ENCODE results near the gene LDLRAP1. TPM values are rescaled to one million over a fixed set of nuclear protein-coding genes. Genes with fewer than 3 reads are reported as not detected.
A peak's percentile ranks its signal among the peaks of the same experiment; 100 is the strongest.
"Not testable (repeated sequence)": the region's sequence is repeated elsewhere in the genome, so short reads cannot be mapped to it uniquely, and the experiment has no call there.

Gene LDLRAP1
- polyA plus RNA-seq, 5 donors: 17.5 to 26.8 (median 18.2) TPM

DNA sequence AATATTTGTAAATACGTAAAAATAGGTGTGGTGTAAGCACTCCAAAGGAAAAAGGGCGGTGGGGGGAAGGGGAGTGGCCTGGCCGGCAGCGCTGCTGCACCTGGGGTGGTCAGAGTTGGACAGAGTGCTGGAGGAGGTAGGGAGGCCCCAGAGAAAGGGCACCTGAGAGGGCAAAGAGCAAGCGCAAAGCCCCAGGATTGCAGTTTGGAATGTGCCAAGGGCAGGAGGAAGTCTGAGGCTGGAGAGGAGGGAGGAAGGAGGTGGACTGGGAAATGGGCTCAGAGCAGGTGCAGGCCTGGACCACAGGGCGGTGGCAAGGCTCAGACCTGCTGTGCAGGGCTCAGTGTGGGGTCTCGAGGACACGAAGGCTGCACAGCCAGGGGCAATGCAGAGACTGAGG is 30.6 kb downstream of the LDLRAP1 start:
- no peak for DNase-seq

GRCh38 chr1:25575191-25575590 is 31.8 kb downstream of the LDLRAP1 start:
- no peak for DNase-seq

- DNase-seq: no peak
These were observed 33.2 kb downstream of the LDLRAP1 start for GRCh38 chr1:25576459-25577133.

- no peak for DNase-seq
These were observed 33.9 kb downstream of the LDLRAP1 start for GRCh38 chr1:25577134-25577920.

DNA sequence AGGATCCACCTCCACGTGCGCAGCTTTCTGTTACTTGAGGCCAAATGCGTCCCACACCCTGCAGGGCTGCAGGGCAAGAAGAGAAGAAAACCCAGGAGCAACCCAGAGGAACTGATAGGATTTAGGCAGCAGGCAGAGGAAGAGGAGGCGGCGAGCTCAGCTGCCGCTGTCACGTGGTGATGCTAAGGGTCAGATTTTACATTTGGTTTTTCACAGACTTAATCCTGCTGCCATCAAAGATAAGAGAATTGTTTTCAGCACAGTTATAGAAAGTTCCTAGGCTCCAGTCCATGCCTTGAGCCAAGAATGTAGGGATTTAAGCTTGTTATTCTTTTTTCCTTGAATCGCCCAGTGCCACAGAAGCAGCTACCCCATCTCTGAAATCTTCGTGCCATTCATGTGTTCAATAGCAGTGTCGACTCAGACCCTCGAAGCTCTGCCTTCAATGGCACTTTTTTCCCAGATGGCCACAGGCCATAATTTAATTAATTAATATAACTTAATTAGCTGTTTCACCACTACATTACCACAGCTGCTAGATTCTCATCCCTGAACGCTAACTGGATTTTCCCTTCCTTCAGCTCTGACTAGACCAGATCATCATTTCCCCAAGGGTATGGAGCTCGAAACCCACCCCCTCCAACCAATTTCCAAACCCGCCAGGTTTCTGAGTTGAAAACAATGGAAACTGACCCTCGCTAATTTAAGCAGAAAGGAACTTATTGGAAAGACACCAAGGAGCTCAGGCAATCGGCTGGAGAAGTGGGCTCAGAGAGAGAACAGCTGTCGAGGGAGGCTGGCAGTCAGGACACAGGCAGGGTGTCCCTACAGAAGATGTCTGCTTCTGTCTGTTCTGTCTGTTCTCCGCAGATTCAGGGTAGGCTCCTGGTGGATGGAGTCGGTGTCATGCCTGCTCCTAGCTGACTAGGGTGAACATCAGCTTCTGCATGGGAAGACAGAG is 36.2 kb downstream of the LDLRAP1 start:
- peak; percentile 51 to 52 for DNase-seq

GRCh38 chr1:25580927-25581326 is 37.5 kb downstream of the LDLRAP1 start:
- DNase-seq: no peak

DNA sequence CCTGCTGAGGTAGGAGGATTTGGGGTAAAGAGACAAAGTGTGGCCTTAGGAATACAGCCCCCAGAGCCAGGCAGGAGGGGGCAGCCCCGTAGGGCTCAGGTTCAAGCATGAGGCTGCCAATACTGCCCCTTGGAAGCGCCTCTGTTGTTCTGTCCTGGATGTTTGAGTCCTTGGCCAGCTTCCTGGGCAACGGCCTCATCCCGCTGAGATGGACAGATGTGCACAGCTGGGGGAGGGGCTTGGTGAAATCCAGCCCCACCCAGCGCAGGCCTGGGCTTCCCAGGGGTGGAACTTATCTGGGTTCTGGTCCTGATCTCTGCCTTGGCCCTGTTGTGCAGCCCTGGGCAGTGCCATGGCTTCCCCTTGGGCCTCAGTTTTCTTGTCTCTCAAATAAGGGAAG is 38.4 kb downstream of the LDLRAP1 start:
- DNase-seq: no peak

DNA sequence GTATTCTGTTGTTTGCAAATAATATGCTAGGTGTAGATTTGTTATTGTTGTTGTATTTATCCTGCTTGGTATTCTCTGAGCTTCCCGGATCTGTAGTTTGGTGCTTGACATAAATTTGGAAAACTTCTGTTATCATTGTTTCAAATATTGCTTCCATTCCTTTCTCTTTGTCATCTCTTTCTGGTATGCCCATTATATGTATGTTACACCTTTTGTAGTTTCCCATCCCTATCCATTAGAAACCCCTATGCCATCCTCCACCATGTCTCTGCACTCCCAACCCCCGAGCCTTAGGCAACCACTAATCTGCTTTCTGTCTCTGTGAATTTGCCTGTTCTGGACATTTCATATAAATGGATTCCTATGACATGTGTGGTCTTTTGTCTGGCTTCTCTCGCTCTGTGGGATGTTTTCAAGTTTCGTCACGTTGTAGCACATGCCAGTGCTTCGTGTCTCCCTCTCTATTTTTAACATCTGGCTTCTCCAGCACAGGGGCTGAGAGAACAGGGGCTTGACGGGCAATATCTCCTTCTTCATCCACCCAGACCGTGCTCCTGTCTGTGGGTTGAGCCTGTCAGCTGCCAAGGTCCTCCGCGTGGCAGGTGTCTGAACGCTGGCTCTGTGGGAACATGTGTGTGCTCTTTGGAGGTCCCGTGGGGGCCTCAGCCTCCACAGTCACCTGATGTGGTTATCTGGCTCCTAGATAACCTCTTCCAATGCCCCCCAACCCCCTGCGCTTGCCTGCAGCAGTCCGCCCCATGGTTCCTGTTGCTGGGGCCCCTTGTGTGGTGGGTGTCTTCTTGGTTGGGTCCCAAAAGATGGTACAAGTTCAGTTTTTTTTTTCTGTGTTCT is 40.3 kb downstream of the LDLRAP1 start:
- no peak for DNase-seq

- DNase-seq: no peak
These were observed 42.8 kb downstream of the LDLRAP1 start for GRCh38 chr1:25586181-25586588.

- no peak for DNase-seq
These were observed 43.9 kb downstream of the LDLRAP1 start for GRCh38 chr1:25587290-25587689.

DNA sequence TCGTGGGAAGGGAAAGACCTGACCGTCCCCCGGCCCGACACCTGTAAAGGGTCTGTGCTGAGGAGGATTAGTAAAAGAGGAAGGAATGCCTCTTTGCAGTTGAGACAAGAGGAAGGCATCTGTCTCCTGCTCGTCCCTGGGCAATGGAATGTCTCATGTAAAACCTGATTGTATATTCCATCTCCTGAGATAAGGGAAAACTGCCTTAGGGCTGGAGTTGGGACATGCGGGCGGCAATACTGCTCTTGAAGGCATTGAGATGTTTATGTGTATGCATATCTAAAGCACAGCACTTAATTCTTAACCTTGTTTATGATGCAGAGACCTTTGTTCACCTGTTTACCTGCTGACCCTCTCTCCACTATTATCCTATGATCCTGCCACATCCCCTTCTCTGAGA is 44.8 kb downstream of the LDLRAP1 start:
- not testable (repeated sequence) for DNase-seq

DNA sequence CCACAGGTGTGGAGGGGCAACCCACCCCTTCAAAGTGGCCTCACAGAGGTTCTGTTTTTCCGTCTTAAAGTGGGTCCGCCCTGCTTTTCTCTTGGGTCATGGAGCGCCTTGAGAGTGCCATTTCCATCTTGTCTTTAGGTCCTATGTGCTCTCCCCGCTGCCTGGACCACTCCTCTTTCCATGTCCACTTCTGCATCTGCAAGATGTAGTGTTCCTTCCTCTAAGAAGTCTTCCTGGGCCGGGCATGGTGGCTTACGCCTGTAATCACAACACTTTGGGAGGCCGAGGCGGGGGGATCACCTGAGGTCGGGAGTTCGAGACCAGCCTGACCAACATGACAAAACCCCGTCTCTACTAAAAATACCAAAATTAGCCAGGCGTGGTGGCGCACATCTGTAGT is 45.4 kb downstream of the LDLRAP1 start:
- not testable (repeated sequence) for DNase-seq

GRCh38 chr1:25590096-25590824 is 46.9 kb downstream of the LDLRAP1 start:
- no peak for DNase-seq

DNA sequence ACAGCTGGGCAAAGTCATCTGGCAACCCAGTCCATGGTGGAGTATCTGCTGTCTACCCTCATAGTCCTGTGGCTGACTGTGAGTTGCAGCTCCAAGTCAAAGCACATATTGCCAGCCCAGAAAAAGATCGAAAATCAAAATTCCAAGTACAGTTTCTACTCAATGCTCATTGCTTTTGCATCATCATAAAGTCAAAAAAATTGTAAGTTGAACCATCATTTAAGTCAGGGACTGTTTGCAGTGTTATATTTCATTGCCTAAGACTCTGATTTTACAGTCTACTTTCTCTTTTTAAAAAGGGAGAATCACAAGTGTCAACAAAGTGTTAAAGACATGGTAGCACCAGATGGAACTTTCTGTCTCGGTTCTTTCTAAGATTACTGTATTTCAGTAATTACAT is 50.5 kb downstream of the LDLRAP1 start:
- no peak for DNase-seq

GRCh38 chr1:25594971-25595370 is 51.6 kb downstream of the LDLRAP1 start:
- DNase-seq: no peak

DNA sequence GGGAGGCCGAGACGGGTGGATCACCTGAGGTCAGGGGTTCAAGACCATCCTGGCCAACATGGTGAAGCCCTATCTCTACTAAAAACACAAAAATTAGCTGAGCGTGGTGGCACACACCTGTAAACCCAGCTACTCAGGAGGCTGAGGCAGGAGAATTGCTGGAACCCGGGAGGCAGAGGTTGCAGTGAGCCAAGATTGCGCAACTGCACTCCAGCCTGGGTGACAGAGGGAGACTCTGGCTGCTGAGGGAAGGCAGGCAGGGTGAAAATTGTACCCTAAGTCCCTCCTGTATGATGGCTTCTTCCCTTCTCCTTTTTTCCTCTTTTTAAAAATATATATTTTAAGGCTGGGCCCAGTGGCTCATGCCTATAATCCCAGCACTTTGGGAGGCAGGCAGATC is 53.2 kb downstream of the LDLRAP1 start:
- not testable (repeated sequence) for DNase-seq

- DNase-seq: no peak
These were observed 55.5 kb downstream of the LDLRAP1 start for GRCh38 chr1:25598879-25599278.

DNA sequence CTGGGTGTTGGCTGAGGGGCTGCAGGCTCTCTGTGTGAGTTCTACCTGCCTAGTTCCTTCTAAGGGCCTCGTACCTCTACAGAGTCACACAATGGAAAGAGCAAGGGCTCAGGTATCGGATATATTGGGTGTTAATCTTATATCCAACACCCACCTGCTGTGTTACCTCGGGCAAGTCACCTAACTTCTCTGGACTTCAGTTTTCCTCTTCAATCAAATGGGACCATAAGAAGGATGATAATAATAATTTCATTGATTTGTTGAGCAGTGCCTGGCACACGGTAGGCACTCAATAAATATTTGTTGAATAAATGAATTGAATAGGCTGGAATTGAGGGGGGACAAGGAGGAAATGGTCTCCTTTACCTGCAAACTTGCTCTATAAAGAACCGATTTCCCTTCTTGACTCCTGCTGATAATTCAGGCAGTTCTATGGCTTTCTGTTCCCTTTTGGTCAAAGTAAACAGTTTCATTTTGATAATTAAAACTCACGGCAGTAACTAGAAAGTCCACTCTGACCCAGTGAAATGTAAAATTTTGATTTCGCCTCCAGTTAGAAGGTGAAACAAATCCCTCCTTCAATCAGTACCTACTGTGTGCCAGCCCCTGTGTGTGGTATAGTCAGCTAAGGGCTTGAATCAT is 56.7 kb downstream of the LDLRAP1 start:
- no peak for DNase-seq

- DNase-seq: not testable (repeated sequence)
These were observed 57.7 kb downstream of the LDLRAP1 start for GRCh38 chr1:25600971-25601699.
